Mammary epithelial cell (primary cell): ENCODE data around the gene SPATA24.

Experiments
- EZH2 ChIP-seq: IDR thresholded peaks from 2 replicates; pipeline ENCODE4 v1.6.1; 2012; ENCODE audit warnings: low read length, inconsistent platforms, borderline replicate concordance
- TF ChIP-seq, protein P1 (sequence below), 2 donors: IDR thresholded peaks in 1 of 2; conservative IDR thresholded peaks in 1 of 2; 2 replicates each; pipeline ENCODE4 v1.5.1; 2011 to 2012; ENCODE audit warnings: inconsistent platforms in 2 of 2, low read length in 2 of 2, mild to moderate bottlenecking in 2 of 2, control low read depth in 1 of 2, low read depth in 1 of 2; ENCODE audit not compliant: insufficient read depth in 1 of 2; ENCODE audit errors: extremely low read depth in 1 of 2

DNA sequence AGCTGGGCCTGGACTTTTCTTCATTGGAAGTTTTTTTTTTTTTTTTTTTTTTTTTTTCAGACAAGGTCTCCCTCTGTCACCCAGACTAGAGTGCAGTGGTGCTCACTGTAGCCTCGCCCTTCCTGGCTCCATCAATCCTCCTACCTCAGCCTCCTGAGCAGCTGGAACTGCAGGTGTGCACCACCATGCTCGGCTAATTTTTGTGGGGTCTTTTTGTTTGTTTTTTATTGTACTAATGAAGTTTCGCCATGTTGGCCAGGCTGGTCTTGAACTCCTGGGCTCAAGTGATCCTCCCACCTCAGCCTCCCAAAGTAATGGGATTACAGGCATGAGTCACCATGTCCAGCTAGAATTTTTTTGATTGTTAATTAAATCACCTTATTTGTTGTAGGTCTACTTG lies 31.8 kb upstream of the SPATA24 start:
- TF ChIP-seq, protein P1, sequence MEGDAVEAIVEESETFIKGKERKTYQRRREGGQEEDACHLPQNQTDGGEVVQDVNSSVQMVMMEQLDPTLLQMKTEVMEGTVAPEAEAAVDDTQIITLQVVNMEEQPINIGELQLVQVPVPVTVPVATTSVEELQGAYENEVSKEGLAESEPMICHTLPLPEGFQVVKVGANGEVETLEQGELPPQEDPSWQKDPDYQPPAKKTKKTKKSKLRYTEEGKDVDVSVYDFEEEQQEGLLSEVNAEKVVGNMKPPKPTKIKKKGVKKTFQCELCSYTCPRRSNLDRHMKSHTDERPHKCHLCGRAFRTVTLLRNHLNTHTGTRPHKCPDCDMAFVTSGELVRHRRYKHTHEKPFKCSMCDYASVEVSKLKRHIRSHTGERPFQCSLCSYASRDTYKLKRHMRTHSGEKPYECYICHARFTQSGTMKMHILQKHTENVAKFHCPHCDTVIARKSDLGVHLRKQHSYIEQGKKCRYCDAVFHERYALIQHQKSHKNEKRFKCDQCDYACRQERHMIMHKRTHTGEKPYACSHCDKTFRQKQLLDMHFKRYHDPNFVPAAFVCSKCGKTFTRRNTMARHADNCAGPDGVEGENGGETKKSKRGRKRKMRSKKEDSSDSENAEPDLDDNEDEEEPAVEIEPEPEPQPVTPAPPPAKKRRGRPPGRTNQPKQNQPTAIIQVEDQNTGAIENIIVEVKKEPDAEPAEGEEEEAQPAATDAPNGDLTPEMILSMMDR (conservative IDR thresholded peaks at IDR 0.05 in 1 of 2, IDR thresholded peaks at IDR 0.05 in 1 of 2; ENCODE audit: extremely low read depth in 1 of 2, insufficient read depth in 1 of 2, low read depth in 1 of 2, low read length in 2 of 2), result no peak
- TF ChIP-seq EZH2, result no peak
